ENCODE results near the gene TANGO6. TPM values are rescaled to one million over a fixed set of nuclear protein-coding genes. Genes with fewer than 3 reads are reported as not detected.

TANGO6 gene
- total and polyA plus RNA-seq, 7 donors = 5.3 to 16.2 (median 12.5) TPM

- H3K9me3 ChIP-seq = no peaks in the 10 kb centered on the region
- TF ChIP-seq CTCF (IDR thresholded peaks at IDR 0.05) = no peak
- H3K27me3 ChIP-seq (ENCODE audit: insufficient read depth in 3 of 3, low read length in 2 of 3) = no peaks in the 10 kb centered on the region
- H3K4me1 ChIP-seq = peaks cover 3% of the 10 kb centered on the region
- DNase-seq = no peak
- H3K4me3 ChIP-seq = no peak overlapping the region
- no peak overlapping the region for H3K27ac ChIP-seq
- 67 to 75% (median 69%) methylated on average over 3 of the region's 3 CpGs for WGBS, 3 donors
- intact Hi-C loops (cut with DNase I) = no loop called here
- no peaks in the 10 kb centered on the region for H3K36me3 ChIP-seq (ENCODE audit: insufficient read depth in 1 of 2, low read depth in 1 of 2)
- no peak for ATAC-seq
Measured at GRCh38 chr16:69093974-69094373, 250.6 kb downstream of the TANGO6 start.

GRCh38 chr16:69094501-69094900, 251.2 kb downstream of the TANGO6 start:
- DNase-seq (no peak), ATAC-seq (no peak)
- Histone ChIP-seq H3K4me1 (peaks cover 3% of the 10 kb centered on the region), H3K9me3 (no peaks in the 10 kb centered on the region), H3K36me3 (ENCODE audit: insufficient read depth in 1 of 2, low read depth in 1 of 2) (no peaks in the 10 kb centered on the region), H3K4me3 (no peak overlapping the region), H3K27ac (no peak overlapping the region), H3K27me3 (ENCODE audit: insufficient read depth in 3 of 3, low read length in 2 of 3) (peaks cover 0 to 2% (median 0%) of the 10 kb centered on the region in 3 donors)
- no peak for TF ChIP-seq CTCF (IDR thresholded peaks at IDR 0.05)
- intact Hi-C loops (cut with DNase I) = no loop called here
- 61 to 66% (median 62%) methylated on average over 5 of the region's 5 CpGs for WGBS, 3 donors

- 65 to 74% (median 66%) methylated on average over 6 of the region's 6 CpGs for WGBS, 3 donors
- ATAC-seq = no peak
- no peaks in the 10 kb centered on the region for H3K9me3 ChIP-seq
- H3K27me3 ChIP-seq (ENCODE audit: insufficient read depth in 3 of 3, low read length in 2 of 3) = peaks cover 0 to 8% (median 0%) of the 10 kb centered on the region in 3 donors
- intact Hi-C loops (cut with DNase I) = no loop called here
- H3K36me3 ChIP-seq (ENCODE audit: insufficient read depth in 1 of 2, low read depth in 1 of 2) = no peaks in the 10 kb centered on the region
- H3K4me3 ChIP-seq = no peak overlapping the region
- TF ChIP-seq CTCF (IDR thresholded peaks at IDR 0.05) = no peak
- H3K27ac ChIP-seq = no peak overlapping the region
- peaks cover 3% of the 10 kb centered on the region for H3K4me1 ChIP-seq
- DNase-seq = no peak
Measured at GRCh38 chr16:69095193-69095592, 251.9 kb downstream of the TANGO6 start.

GRCh38 chr16:69100071-69100691, 256.9 kb downstream of the TANGO6 start:
- Histone ChIP-seq H3K27me3 (ENCODE audit: insufficient read depth in 3 of 3, low read length in 2 of 3) (peaks cover 0 to 8% (median 0%) of the 10 kb centered on the region in 3 donors), H3K4me3 (no peak overlapping the region), H3K27ac (no peak overlapping the region), H3K4me1 (no peaks in the 10 kb centered on the region), H3K36me3 (ENCODE audit: insufficient read depth in 1 of 2, low read depth in 1 of 2) (no peaks in the 10 kb centered on the region), H3K9me3 (no peaks in the 10 kb centered on the region)
- intact Hi-C loops (cut with DNase I) = loop anchor here in 1 of 2 donors (5.0 kb wide), 1 partner anchor 33 kb away; no protein-coding TSS in a partner anchor
- ATAC-seq (no peak), DNase-seq (no peak)
- TF ChIP-seq CTCF (IDR thresholded peaks at IDR 0.05) = no peak
- 58 to 61% (median 61%) methylated on average over 11 of the region's 11 CpGs for WGBS, 3 donors
